Effector memory CD4-positive, alpha-beta T cell (primary cell): ENCODE measurements around the gene PRTG.
"Not testable (repeated sequence)": the region's sequence is repeated elsewhere in the genome, so short reads cannot be mapped to it uniquely, and the experiment has no call there.

Source experiments
- DNase-seq, 3 donors: peaks; one replicate each; pipeline ENCODE4 v3.0.0-alpha.2; 2020
- H3K27ac ChIP-seq: 2 replicates; pipeline ENCODE4 v1.7.0; 2013; ENCODE audit warnings: mild to moderate bottlenecking, low read length, moderate library complexity; ENCODE audit not compliant: insufficient read depth, poor library complexity, severe bottlenecking
- H3K27me3 ChIP-seq: replicated peaks from 2 replicates; pipeline ENCODE4 v1.7.0; 2013; ENCODE audit warnings: mild to moderate bottlenecking, low read length; ENCODE audit not compliant: insufficient read depth, control insufficient read depth, poor library complexity, severe bottlenecking
- H3K36me3 ChIP-seq: 2 replicates; pipeline ENCODE4 v1.7.0; 2013; ENCODE audit warnings: mild to moderate bottlenecking, low read length, moderate library complexity; ENCODE audit not compliant: control insufficient read depth, insufficient read depth
- H3K4me1 ChIP-seq: 2 replicates; pipeline ENCODE4 v1.7.0; 2013; ENCODE audit warnings: low read length, mild to moderate bottlenecking; ENCODE audit not compliant: control insufficient read depth, insufficient read depth, poor library complexity, severe bottlenecking
- H3K4me3 ChIP-seq: 2 replicates; pipeline ENCODE4 v1.7.0; 2013; ENCODE audit warnings: low read length, low read depth, mild to moderate bottlenecking; ENCODE audit not compliant: insufficient read depth, poor library complexity, severe bottlenecking
- H3K9me3 ChIP-seq: 2 replicates; pipeline ENCODE4 v1.7.0; 2013; ENCODE audit warnings: mild to moderate bottlenecking, low read length, moderate library complexity; ENCODE audit not compliant: control insufficient read depth

Gene PRTG

GRCh38 chr15:55627730-55628368 is 115.1 kb downstream of the PRTG start:
- no peak overlapping the region for H3K27ac ChIP-seq

GRCh38 chr15:55619783-55620182 is 123.2 kb downstream of the PRTG start:
- DNase-seq: no peak
- no peaks in the 10 kb centered on the region for H3K4me1 ChIP-seq
- no peak overlapping the region for H3K4me3 ChIP-seq
- H3K9me3 ChIP-seq: no peaks in the 10 kb centered on the region
- no peaks in the 10 kb centered on the region for H3K36me3 ChIP-seq
- no peaks in the 10 kb centered on the region for H3K27me3 ChIP-seq
- no peak overlapping the region for H3K27ac ChIP-seq

More at GRCh38 chr15:55627730-55628368, 115.1 kb downstream of the PRTG start:
- no peak overlapping the region for H3K4me3 ChIP-seq
- DNase-seq: no peak
- H3K4me1 ChIP-seq: no peaks in the 10 kb centered on the region
- H3K27me3 ChIP-seq: no peaks in the 10 kb centered on the region
- no peaks in the 10 kb centered on the region for H3K9me3 ChIP-seq
- H3K36me3 ChIP-seq: no peaks in the 10 kb centered on the region

GRCh38 chr15:55618387-55618786 is 124.6 kb downstream of the PRTG start:
- Histone ChIP-seq H3K36me3 (no peaks in the 10 kb centered on the region), H3K27me3 (peaks cover 3% of the 10 kb centered on the region)
- no peak for DNase-seq

GRCh38 chr15:55615445-55615844 is 127.5 kb downstream of the PRTG start:
- no peak overlapping the region for H3K27ac ChIP-seq
- H3K4me1 ChIP-seq: no peaks in the 10 kb centered on the region
- H3K4me3 ChIP-seq: no peak overlapping the region
- H3K9me3 ChIP-seq: no peaks in the 10 kb centered on the region
- DNase-seq: no peak
- no peaks in the 10 kb centered on the region for H3K36me3 ChIP-seq
- H3K27me3 ChIP-seq: peaks cover 3% of the 10 kb centered on the region

More at GRCh38 chr15:55618387-55618786, 124.6 kb downstream of the PRTG start:
- no peak overlapping the region for H3K27ac ChIP-seq
- H3K4me3 ChIP-seq: no peak overlapping the region
- H3K4me1 ChIP-seq: no peaks in the 10 kb centered on the region
- H3K9me3 ChIP-seq: no peaks in the 10 kb centered on the region

GRCh38 chr15:55613727-55614126 is 129.2 kb downstream of the PRTG start:
- Histone ChIP-seq H3K4me1 (no peaks in the 10 kb centered on the region), H3K4me3 (no peak overlapping the region), H3K27ac (no peak overlapping the region), H3K27me3 (peaks cover 3% of the 10 kb centered on the region), H3K9me3 (no peaks in the 10 kb centered on the region), H3K36me3 (no peaks in the 10 kb centered on the region)
- no peak for DNase-seq

- no peak for DNase-seq
- Histone ChIP-seq H3K4me3 (no peak overlapping the region), H3K27me3 (no peaks in the 10 kb centered on the region), H3K4me1 (no peaks in the 10 kb centered on the region), H3K27ac (no peak overlapping the region), H3K36me3 (no peaks in the 10 kb centered on the region), H3K9me3 (no peaks in the 10 kb centered on the region)
Observed at GRCh38 chr15:55606214-55606613, 136.7 kb downstream of the PRTG start.

- Histone ChIP-seq H3K4me3 (no peak overlapping the region), H3K27ac (no peak overlapping the region), H3K9me3 (no peaks in the 10 kb centered on the region), H3K36me3 (no peaks in the 10 kb centered on the region), H3K4me1 (no peaks in the 10 kb centered on the region), H3K27me3 (no peaks in the 10 kb centered on the region)
- DNase-seq: no peak
Observed at GRCh38 chr15:55601374-55601773, 141.6 kb downstream of the PRTG start.

GRCh38 chr15:55599439-55599838 is 143.5 kb downstream of the PRTG start:
- Histone ChIP-seq H3K27me3 (no peaks in the 10 kb centered on the region), H3K4me1 (no peaks in the 10 kb centered on the region), H3K9me3 (no peaks in the 10 kb centered on the region), H3K27ac (no peak overlapping the region), H3K4me3 (no peak overlapping the region), H3K36me3 (no peaks in the 10 kb centered on the region)
- no peak for DNase-seq

GRCh38 chr15:55593019-55593418 is 149.9 kb downstream of the PRTG start:
- H3K4me3 ChIP-seq, H3K36me3 ChIP-seq, H3K4me1 ChIP-seq, H3K27ac ChIP-seq, DNase-seq, H3K9me3 ChIP-seq: not testable (repeated sequence)
- peaks cover 15% of the 10 kb centered on the region for H3K27me3 ChIP-seq

- H3K27ac ChIP-seq: no peak overlapping the region
Observed at GRCh38 chr15:55590788-55591187, 152.2 kb downstream of the PRTG start.

More at GRCh38 chr15:55590788-55591187, 152.2 kb downstream of the PRTG start:
- Histone ChIP-seq H3K4me3 (no peak overlapping the region), H3K36me3 (no peaks in the 10 kb centered on the region), H3K4me1 (no peaks in the 10 kb centered on the region), H3K27me3 (peaks cover 31% of the 10 kb centered on the region), H3K9me3 (no peaks in the 10 kb centered on the region)
- DNase-seq: no peak
